ENCODE results near the gene PPP1R12B.

GRCh38 chr1:202411422-202411821, 62.9 kb downstream of the PPP1R12B start:
- TF ChIP-seq, protein P1, sequence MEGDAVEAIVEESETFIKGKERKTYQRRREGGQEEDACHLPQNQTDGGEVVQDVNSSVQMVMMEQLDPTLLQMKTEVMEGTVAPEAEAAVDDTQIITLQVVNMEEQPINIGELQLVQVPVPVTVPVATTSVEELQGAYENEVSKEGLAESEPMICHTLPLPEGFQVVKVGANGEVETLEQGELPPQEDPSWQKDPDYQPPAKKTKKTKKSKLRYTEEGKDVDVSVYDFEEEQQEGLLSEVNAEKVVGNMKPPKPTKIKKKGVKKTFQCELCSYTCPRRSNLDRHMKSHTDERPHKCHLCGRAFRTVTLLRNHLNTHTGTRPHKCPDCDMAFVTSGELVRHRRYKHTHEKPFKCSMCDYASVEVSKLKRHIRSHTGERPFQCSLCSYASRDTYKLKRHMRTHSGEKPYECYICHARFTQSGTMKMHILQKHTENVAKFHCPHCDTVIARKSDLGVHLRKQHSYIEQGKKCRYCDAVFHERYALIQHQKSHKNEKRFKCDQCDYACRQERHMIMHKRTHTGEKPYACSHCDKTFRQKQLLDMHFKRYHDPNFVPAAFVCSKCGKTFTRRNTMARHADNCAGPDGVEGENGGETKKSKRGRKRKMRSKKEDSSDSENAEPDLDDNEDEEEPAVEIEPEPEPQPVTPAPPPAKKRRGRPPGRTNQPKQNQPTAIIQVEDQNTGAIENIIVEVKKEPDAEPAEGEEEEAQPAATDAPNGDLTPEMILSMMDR (IDR thresholded peaks at IDR 0.05): no peak
- TF ChIP-seq EZH2phosphoT487 (IDR thresholded peaks at IDR 0.05) (no peak), EZH2 (IDR thresholded peaks at IDR 0.05) (no peak)

Measured in neural progenitor cell (in vitro differentiated cells).